Mucosa of gallbladder (tissue), 1 donor: Measurements from ENCODE around the gene DOK5. TPM values are rescaled to one million over a fixed set of nuclear protein-coding genes. Genes with fewer than 3 reads are reported as not detected.

Source experiments
- DNase-seq: peaks from one replicate; pipeline ENCODE4 v3.0.0-alpha.2; 2020; ENCODE audit warnings: low spot score
- total RNA-seq: library from RNA; stranded (reverse); gene quantifications from one replicate; pipeline ENCODE4 v1.2.1, GENCODE V29; 2021
- donor health status: DM: no; HTN: no; CAD: no.

The DOK5 gene
- total RNA-seq, 1 donor from 2014 or later = 15.5 TPM

GRCh38 chr20:54611708-54612412 lies 136.5 kb downstream of the DOK5 start:
- no peak for DNase-seq

DNA sequence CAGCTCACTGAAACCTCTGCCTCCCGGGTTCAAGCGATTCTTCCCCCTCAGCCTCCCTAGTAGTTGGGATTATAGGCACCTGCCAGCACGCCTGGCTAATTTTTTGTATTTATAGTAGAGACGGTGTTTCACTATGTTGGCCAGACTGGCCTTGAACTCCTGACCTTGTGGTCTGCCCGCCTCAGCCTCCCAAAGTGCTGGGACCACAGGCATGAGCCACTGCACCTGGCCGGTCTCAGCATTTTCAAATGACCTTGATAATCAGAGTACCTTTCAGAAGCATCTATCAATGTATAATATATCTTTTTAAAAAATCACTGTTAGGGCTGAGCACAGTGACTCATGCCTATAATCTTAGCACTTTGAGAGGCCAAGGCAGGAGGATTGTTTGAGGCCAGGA lies 143.0 kb downstream of the DOK5 start:
- no peak for DNase-seq

GRCh38 chr20:54619181-54619580 lies 143.8 kb downstream of the DOK5 start:
- DNase-seq = no peak

DNA sequence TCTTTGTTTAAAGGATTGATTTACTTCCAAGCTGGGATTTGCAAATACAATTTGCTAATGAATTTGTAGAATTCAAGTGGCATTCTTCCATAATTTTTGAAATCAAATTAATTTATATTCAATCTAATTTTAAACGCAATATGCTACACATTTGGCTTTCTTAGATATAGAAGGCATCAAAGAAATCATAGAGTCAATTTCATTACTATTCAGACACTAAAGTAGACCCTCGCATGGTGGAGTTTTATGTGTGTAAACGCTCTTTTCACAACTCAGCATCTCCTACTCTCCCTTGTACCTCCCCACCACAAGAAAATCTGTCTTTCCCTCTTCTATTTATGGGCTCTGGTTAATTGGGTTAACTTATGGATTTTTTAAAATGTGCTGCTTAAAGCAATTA lies 144.3 kb downstream of the DOK5 start:
- DNase-seq = no peak

- no peak for DNase-seq
Measured at GRCh38 chr20:54620611-54621010, 145.2 kb downstream of the DOK5 start.

GRCh38 chr20:54622333-54623295 lies 147.2 kb downstream of the DOK5 start:
- no peak for DNase-seq

- DNase-seq = peak; percentile 53
Measured at GRCh38 chr20:54623991-54624569, 148.7 kb downstream of the DOK5 start.

DNA sequence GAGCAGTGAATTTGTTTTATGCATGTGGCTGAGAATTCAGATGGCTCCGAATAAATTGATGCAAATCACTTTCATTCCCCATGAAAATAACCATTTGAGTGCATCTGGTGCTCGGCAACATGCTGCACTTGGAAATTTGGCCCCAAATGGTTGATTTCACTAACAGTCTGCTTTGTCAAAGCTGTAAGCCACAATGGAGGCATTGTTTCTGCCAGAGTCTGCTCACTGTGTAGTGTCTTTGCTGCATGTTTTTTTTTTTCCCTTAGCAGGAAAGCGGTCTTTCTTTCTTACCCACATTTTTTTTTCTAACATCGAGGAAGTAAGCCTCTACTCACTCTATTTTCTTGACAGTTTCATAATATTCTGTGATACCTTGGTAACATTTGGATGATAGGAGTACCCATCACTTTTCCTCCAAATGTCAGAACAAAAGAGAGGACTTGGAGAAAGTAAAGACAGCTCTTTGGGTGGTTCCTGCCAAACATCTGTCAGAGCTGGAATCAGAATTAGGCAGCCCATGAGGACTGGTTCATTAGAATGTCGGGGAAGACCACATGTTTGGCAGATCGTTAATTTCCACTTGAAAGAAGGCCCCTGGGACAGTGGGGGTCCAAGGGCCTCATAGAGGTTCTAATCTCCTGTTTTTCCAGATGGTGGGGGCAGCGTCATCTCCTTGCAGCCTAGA lies 149.5 kb downstream of the DOK5 start:
- no peak for DNase-seq

- peak; percentile 29 for DNase-seq
Measured at GRCh38 chr20:54625497-54625896, 150.1 kb downstream of the DOK5 start.

DNA sequence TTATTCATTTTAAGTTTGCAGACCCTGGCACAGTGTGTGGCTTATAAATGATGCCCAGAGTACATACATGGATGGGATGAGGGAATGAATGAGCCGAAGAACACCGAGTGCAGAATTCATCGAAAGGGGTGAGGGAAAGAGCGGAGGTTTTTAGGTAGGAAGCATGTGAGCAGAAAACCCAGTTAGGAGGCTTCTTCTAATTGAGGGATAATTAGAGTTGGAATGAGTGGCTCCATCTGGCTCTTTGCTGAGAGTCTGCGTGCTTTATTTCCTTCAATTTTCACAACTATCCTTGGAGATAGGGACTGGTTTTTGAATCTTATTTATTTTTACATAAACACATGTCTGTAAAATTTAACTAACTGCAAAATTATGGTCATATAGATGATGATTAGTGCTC lies 150.7 kb downstream of the DOK5 start:
- no peak for DNase-seq

- no peak for DNase-seq
Measured at GRCh38 chr20:54629632-54630031, 154.2 kb downstream of the DOK5 start.

GRCh38 chr20:54630582-54630981 lies 155.2 kb downstream of the DOK5 start:
- no peak for DNase-seq

- DNase-seq = no peak
Measured at GRCh38 chr20:54631059-54631458, 155.7 kb downstream of the DOK5 start.

GRCh38 chr20:54633374-54634355 lies 158.3 kb downstream of the DOK5 start:
- no peak for DNase-seq

DNA sequence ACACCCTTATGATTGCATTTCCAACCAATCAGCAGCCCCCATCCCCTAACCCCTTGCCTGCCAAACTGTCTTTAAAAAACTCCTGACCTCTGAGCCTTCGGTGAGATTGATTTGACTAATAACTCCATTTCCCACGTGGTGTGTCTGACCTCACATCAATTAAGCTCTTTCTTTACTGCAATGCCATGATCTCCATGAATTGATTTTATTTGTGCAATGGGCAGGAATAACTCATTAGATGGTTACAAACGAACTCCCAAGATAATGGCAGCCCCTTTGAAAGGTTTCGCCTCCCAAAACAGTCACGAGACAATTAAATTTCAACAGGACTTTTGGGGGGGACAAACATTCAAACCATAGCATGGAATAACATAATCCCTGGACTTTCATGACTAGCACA lies 161.2 kb downstream of the DOK5 start:
- DNase-seq = no peak

DNA sequence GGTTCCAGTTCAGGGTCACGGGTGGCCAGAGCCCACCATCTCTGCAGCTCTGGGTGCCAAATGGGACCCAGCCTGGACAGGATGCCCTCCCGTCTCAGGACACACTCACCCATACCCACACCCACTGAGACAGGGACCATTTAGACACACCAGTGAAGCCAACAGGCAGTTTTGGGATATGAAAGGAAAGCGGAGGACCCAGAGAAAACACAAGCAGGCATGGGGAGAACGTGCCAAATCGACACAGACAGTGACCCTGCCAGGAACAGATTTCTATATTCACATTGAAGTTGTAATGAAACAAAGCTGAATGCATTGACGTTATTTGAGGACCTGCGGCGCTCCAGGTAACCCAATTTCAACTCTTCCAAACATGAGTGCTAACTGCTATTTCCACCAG lies 164.5 kb downstream of the DOK5 start:
- no peak for DNase-seq

DNA sequence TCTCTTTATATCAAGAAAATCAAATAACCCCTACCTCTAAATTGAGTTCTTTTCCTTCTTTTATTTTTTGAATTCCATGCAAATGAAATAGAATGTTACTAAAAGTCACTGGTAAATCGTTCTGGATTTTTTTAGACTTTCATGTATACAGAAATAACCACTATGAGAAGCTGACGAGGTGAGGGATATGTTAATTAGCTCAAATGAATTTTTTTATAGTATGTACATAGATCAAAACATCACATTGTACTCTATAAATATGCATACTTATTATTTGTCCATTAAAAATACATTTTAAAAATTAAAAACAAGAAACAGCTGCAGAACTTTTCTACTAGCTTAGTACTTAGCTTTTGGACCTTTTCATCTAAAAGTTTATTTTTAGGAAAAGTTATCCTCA lies 165.4 kb downstream of the DOK5 start:
- no peak for DNase-seq

DNA sequence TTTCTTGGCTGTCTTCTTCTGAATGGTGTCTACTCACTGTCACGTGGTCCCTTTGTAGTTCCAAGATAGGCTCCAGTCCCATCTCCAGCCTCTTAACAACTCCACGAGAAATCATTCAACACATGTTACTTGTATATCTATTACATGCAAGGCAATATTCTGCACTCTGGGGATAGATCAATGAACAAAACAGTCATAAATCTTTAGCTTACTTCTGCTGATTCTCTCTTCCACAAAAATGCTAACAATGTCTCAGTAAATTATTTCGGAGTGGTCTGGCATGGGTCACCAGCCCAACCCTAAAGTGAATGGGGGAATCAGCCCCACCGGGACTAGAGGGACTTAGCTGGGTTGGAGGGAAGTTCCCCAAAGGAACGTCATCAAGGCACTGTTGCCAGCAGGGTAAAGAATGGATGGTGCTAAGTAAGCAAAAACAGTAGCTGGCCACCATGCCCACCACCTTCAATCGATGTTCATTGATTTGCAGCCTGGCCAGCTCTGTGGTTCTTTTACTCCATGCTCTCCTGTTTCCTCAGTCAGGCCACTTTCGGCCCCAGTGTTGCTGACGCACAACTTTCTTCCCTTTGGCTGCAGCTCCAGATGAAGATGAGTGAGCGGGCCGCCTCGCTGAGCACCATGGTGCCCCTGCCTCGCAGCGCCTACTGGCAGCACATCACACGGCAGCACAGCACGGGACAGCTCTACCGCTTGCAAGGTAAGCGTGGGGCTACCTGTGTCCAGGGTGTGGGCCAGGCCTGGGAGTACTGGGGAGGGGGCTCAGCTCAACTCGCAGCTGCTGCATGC lies 167.7 kb downstream of the DOK5 start:
- DNase-seq = peak; percentile 36

- DNase-seq = no peak
Measured at GRCh38 chr20:54643761-54644160, 168.4 kb downstream of the DOK5 start.
